SK-N-SH (cell line): Measurements from ENCODE around the gene LMOD2. TPM values are rescaled to one million over a fixed set of nuclear protein-coding genes. Genes with fewer than 3 reads are reported as not detected.
A peak's percentile ranks its signal among the peaks of the same experiment; 100 is the strongest.

Experiments used
- CTCF ChIA-PET: fragments of 300-600, 350-600 bp; formaldehyde crosslinking; extraction: SDS; loops from one replicate; lab custom pipeline; 2021; lab: Yijun Ruan, JAX
- POLR2A ChIA-PET: fragments of 350-600 bp; sonication (Branson Sonifier 250); formaldehyde crosslinking; extraction: SDS; loops from one replicate; lab custom pipeline; 2020; ENCODE audit warnings: antibody characterized with exemption, inconsistent platforms; lab: Yijun Ruan, JAX
- DNase-seq: peaks from one replicate; pipeline ENCODE4 v3.0.0; 2012
- H2AFZ ChIP-seq: fragments of 200-600 bp; sonication (generic); 2 replicates; pipeline ENCODE4 v1.8.1; 2016; ENCODE audit warnings: antibody characterized with exemption, mild to moderate bottlenecking, low read depth
- H3F3A ChIP-seq: fragments of 200-600 bp; sonication (generic); replicated peaks from 2 replicates; pipeline ENCODE3; 2016; ENCODE audit warnings: antibody characterized with exemption, mild to moderate bottlenecking; ENCODE audit not compliant: insufficient read depth
- H3K27ac ChIP-seq, 2 experiments: fragments of 200-500 bp in 1 of 2; fragments of 200-600 bp in 1 of 2; sonication (Bioruptor generic) in 1 of 2; sonication (generic), shearing (Covaris generic) in 1 of 2; 2 replicates each; pipeline versions ENCODE4 v1.5.1 to v1.6.1; 2014 to 2016; ENCODE audit warnings: low read depth in 2 of 2, inconsistent platforms in 1 of 2, low read length in 1 of 2, mild to moderate bottlenecking in 1 of 2, mixed read lengths in 1 of 2
- H3K27me3 ChIP-seq: fragments of 200-600 bp; sonication (generic), shearing (Covaris generic); 2 replicates; pipeline ENCODE4 v1.6.1; 2016; ENCODE audit warnings: mixed run types; ENCODE audit not compliant: insufficient read depth
- H3K36me3 ChIP-seq, 2 experiments: fragments of 200-500 bp in 1 of 2; fragments of 200-600 bp in 1 of 2; sonication (Bioruptor generic) in 1 of 2; sonication (generic) in 1 of 2; replicated peaks in 1 of 2; 2 replicates each; pipeline versions ENCODE3 to v1.5.1; 2014 to 2016; ENCODE audit warnings: low read length in 1 of 2, mild to moderate bottlenecking in 1 of 2; ENCODE audit not compliant: insufficient read depth in 2 of 2, control insufficient read depth in 1 of 2
- H3K4me1 ChIP-seq, 2 experiments: fragments of 200-500 bp in 1 of 2; fragments of 200-600 bp in 1 of 2; sonication (Bioruptor generic) in 1 of 2; sonication (generic), shearing (Covaris generic) in 1 of 2; 2 replicates each; pipeline versions ENCODE4 v1.5.1 to v1.6.1; 2014 to 2016; ENCODE audit warnings: low read depth in 1 of 2, low read length in 1 of 2, mixed run types in 1 of 2; ENCODE audit not compliant: insufficient read depth in 2 of 2, control insufficient read depth in 1 of 2
- H3K4me2 ChIP-seq: fragments of 200-600 bp; sonication (generic), shearing (Covaris generic); 2 replicates; pipeline ENCODE4 v1.6.1; 2017; ENCODE audit warnings: mixed run types
- H3K4me3 ChIP-seq, 2 experiments: fragments of 200-500 bp in 1 of 2; fragments of 200-600 bp in 1 of 2; sonication (Bioruptor generic) in 1 of 2; sonication (generic), shearing (Covaris generic) in 1 of 2; 2 replicates each; pipeline versions ENCODE4 v1.5.1 to v1.8.1; 2014 to 2016; ENCODE audit warnings: low read depth in 2 of 2, inconsistent platforms in 1 of 2, low read length in 1 of 2, mild to moderate bottlenecking in 1 of 2, mixed read lengths in 1 of 2, moderate library complexity in 1 of 2
- H3K79me2 ChIP-seq: fragments of 200-600 bp; sonication (generic); 2 replicates; pipeline ENCODE4 v1.8.1; 2017; ENCODE audit warnings: mild to moderate bottlenecking; ENCODE audit not compliant: insufficient read depth
- H3K9ac ChIP-seq: fragments of 200-600 bp; sonication (generic); 2 replicates; pipeline ENCODE4 v1.6.1; 2017; ENCODE audit warnings: mixed run types
- H3K9me2 ChIP-seq: fragments of 200-600 bp; sonication (generic); 2 replicates; pipeline ENCODE4 v1.6.1; 2017; ENCODE audit warnings: mixed run types
- H3K9me3 ChIP-seq: fragments of 200-600 bp; sonication (generic); 2 replicates; pipeline ENCODE4 v1.6.1; 2017; ENCODE audit warnings: mixed run types, mild to moderate bottlenecking, moderate library complexity
- H4K20me1 ChIP-seq: fragments of 200-600 bp; sonication (generic); 2 replicates; pipeline ENCODE4 v1.6.1; 2017; ENCODE audit warnings: mild to moderate bottlenecking, mixed run types; ENCODE audit not compliant: insufficient read depth
- EP300 ChIP-seq, 2 experiments: IDR thresholded peaks; 2 replicates each; pipeline versions ENCODE4 v1.4.0 to v1.6.1; 2012; ENCODE audit warnings: borderline replicate concordance in 1 of 2, low read depth in 1 of 2, low read length in 1 of 2
- FOXJ3 ChIP-seq: sonication (generic); formaldehyde crosslinking; IDR thresholded peaks from 2 replicates; pipeline ENCODE4 v1.5.1; 2020; ENCODE audit warnings: mild to moderate bottlenecking, missing genetic modification reagents
- POLR2AphosphoS5 ChIP-seq: IDR thresholded peaks from 2 replicates; pipeline ENCODE4 v1.6.1; 2012; ENCODE audit warnings: low read depth, low read length
- RXRA ChIP-seq: IDR thresholded peaks from 2 replicates; pipeline ENCODE4 v1.4.0; 2012; ENCODE audit warnings: low read depth, mild to moderate bottlenecking, borderline replicate concordance
- SMC3 ChIP-seq: IDR thresholded peaks from 2 replicates; pipeline ENCODE4 v1.6.1; 2012; ENCODE audit warnings: low read depth, low read length, improper control_type of control experiment
- TEAD4 ChIP-seq: IDR thresholded peaks from 2 replicates; pipeline ENCODE4 v1.4.0; 2012; ENCODE audit warnings: mild to moderate bottlenecking, borderline replicate concordance; ENCODE audit not compliant: insufficient read depth
- WGBS: methylation state at CpG from one replicate; pipeline ENCODE4 v1.1.6; 2017; ENCODE audit warnings: low lambda C conversion rate; 5-methylcytosine and 5-hydroxymethylcytosine counted together
- polyA plus RNA-seq, 3 experiments: library from polyadenylated mRNA; depleted of rRNA; stranded (reverse); fragments of >200 nt; gene quantifications; 2 replicates each; pipeline ENCODE4 v1.2.3, GENCODE V29; 2012
- TF ChIP-seq, protein P1 (sequence below): IDR thresholded peaks from 2 replicates; pipeline ENCODE4 v1.4.0; 2012; ENCODE audit warnings: low read depth

The LMOD2 gene
- polyA plus RNA-seq, 1 of the 3 experiments (the other 2 are of a cell fraction) = not detected

DNA sequence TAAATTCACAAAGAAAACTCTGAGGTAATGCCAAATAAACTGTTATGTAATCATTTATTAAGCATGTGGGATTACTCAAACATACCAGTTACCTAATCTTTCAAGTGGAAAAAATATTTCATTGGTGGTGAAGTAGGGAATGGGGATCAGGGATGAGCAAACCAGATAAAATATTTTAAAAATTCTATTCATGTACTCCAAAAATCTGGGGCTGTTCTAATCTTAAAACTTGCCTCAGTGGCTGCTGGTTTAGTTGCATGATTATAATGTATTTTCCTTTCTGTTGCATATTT lies 19.5 kb downstream of the LMOD2 start:
- no peaks in the 10 kb centered on the region for H3K27me3 ChIP-seq
- H3K4me2 ChIP-seq = no peak overlapping the region
- no peak overlapping the region for H3K4me3 ChIP-seq
- no peaks in the 10 kb centered on the region for H3K9me2 ChIP-seq
- no peaks in the 10 kb centered on the region for H3K79me2 ChIP-seq
- no peaks in the 10 kb centered on the region for H4K20me1 ChIP-seq
- ChIA-PET POLR2A (no interaction called here), CTCF (interaction anchor here (0.8 to 1.4 kb wide), 2 partner anchors 26 to 27 kb away, joined by 4 read pairs; no protein-coding TSS in a partner anchor)
- H3K4me1 ChIP-seq = peaks cover 0 to 17% of the 10 kb centered on the region in 2 experiments; a peak in 3 of 4 replicates
- H3K36me3 ChIP-seq = peaks cover 23 to 32% of the 10 kb centered on the region in 2 experiments
- H3K9me3 ChIP-seq = no peaks in the 10 kb centered on the region
- H3K27ac ChIP-seq = peak overlapping the region in 1 of 2 experiments; percentile 14; a peak in 2 of 4 replicates
- no peak overlapping the region for H3K9ac ChIP-seq
- TF ChIP-seq POLR2AphosphoS5 = no peak
- no peak for TF ChIP-seq RXRA
- no peak for DNase-seq
- H3F3A ChIP-seq = no peaks in the 10 kb centered on the region
- H2AFZ ChIP-seq = no peak overlapping the region

DNA sequence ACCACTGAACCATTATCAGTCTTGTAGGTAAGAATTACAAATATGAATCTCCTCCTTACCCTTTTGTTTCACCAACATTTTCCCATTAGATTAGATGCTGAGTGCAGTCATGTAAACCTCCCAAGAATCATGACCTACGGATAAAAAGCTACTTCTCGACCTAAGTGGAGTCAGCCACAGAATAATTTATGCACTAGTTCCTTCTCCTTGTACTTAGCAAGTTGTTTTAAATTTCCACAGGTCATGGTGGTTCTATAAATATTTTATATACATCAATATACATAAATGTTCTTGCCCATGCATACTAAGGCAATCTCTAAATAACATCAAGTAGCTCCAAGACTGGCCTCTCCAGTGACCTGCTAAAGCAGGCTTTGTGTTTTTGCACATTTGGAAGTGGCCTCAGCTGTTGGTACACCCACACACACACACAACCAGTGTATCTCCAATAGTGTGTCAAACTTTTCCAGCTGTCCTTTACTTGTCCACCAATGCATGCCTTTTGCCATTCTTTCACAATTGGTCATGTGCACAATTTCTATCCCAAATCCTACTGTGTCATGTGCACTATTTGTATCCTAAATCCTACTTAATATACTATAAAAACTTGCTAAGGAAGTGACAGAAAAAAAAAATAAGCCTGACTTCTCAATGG lies 21.5 kb downstream of the LMOD2 start:
- WGBS = 98% methylated on average over 2 of the region's 2 CpGs
- CTCF ChIA-PET = interaction anchor here (1.0 to 2.6 kb wide), 5 partner anchors 12 to 188 kb away, joined by 3 to 11 read pairs (median 4); no protein-coding TSS in a partner anchor

DNA sequence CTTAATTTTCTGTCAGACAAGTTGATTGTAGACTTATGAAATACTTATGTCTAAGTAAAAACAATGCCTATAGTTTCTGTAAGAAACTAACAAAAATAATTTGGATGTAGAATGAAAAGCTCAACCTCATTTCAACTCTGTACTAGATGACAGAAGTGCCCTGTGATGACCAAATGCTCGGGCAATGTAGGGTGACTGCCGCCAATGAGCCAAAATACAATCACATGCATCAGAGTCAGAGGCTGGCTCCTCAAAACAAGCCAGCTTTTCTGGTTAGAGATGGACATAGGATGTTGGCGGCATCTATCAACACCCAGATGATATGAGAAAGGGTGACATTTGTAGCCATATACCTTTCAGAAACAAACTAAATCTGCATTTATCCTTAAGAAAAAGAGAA lies 23.9 kb downstream of the LMOD2 start:
- Histone ChIP-seq H3K27me3 (no peaks in the 10 kb centered on the region), H3K79me2 (no peaks in the 10 kb centered on the region), H3K9me2 (no peaks in the 10 kb centered on the region), H3K4me3 (no peak overlapping the region), H3F3A (peaks cover 6% of the 10 kb centered on the region), H2AFZ (no peak overlapping the region), H3K4me2 (no peak overlapping the region), H3K9me3 (no peaks in the 10 kb centered on the region), H3K4me1 (peaks cover 11 to 12% of the 10 kb centered on the region in 2 experiments; a peak in 3 of 4 replicates), H3K9ac (no peak overlapping the region), H3K36me3 (peaks cover 58 to 75% of the 10 kb centered on the region in 2 experiments), H3K27ac (no peak overlapping the region), H4K20me1 (no peaks in the 10 kb centered on the region)
- CTCF ChIA-PET = interaction anchor here (1.0 to 4.2 kb wide), 5 partner anchors 22 to 186 kb away, joined by 3 to 29 read pairs (median 9); no protein-coding TSS in a partner anchor
- DNase-seq = no peak
- no peak for TF ChIP-seq EP300 (IDR thresholded peaks at IDR 0.05; ENCODE audit: borderline replicate concordance in 1 of 2, low read depth in 1 of 2, low read length in 1 of 2)
- TF ChIP-seq FOXJ3 (CRISPR knock-in tag) = no peak
- no peak for TF ChIP-seq TEAD4
- WGBS = 95% methylated on average over 3 of the region's 3 CpGs
- POLR2A ChIA-PET = no interaction called here

More for the DNA sequence above, 21.5 kb downstream of the LMOD2 start:
- H3K36me3 ChIP-seq = peaks cover 44 to 53% of the 10 kb centered on the region in 2 experiments
- no peak overlapping the region for H3K27ac ChIP-seq
- H3K27me3 ChIP-seq = no peaks in the 10 kb centered on the region
- no peak overlapping the region for H2AFZ ChIP-seq
- no peaks in the 10 kb centered on the region for H3F3A ChIP-seq
- H4K20me1 ChIP-seq = no peaks in the 10 kb centered on the region
- POLR2A ChIA-PET = no interaction called here
- H3K9ac ChIP-seq = no peak overlapping the region
- H3K4me3 ChIP-seq = no peak overlapping the region
- peaks cover 9 to 17% of the 10 kb centered on the region in 2 experiments; a peak in 3 of 4 replicates for H3K4me1 ChIP-seq
- no peak for TF ChIP-seq EP300 (IDR thresholded peaks at IDR 0.05; ENCODE audit: borderline replicate concordance in 1 of 2, low read depth in 1 of 2, low read length in 1 of 2)
- no peak for TF ChIP-seq SMC3
- TF ChIP-seq, protein P1, sequence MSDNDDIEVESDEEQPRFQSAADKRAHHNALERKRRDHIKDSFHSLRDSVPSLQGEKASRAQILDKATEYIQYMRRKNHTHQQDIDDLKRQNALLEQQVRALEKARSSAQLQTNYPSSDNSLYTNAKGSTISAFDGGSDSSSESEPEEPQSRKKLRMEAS = no peak
- no peaks in the 10 kb centered on the region for H3K79me2 ChIP-seq
- no peak overlapping the region for H3K4me2 ChIP-seq
- no peaks in the 10 kb centered on the region for H3K9me2 ChIP-seq
- no peak for DNase-seq
- H3K9me3 ChIP-seq = no peaks in the 10 kb centered on the region
